Activated CD8-positive, alpha-beta T cell treated with anti-CD3 and anti-CD28 coated beads, Interleukin-2, amount 10 ng/mL, durations not matched to agents 7 days and 5 days (primary cell): ENCODE measurements around the gene BLM. TPM values are rescaled to one million over a fixed set of nuclear protein-coding genes. Genes with fewer than 3 reads are reported as not detected.

ENCODE experiments used
- ATAC-seq: fragments of 150-1000 bp; cut with Tn5 transposase; one replicate; pipeline ENCODE4 v1.10.0; 2021; ENCODE audit warnings: moderate library complexity
- CTCF ChIA-PET: fragments of 350-600 bp; sonication (Branson Sonifier 250); formaldehyde crosslinking; loops from one replicate; lab custom pipeline; 2021; ENCODE audit warnings: antibody characterized with exemption; lab: Charles Lee
- POLR2A ChIA-PET: fragments of 350-600 bp; sonication (Branson Sonifier 250); formaldehyde crosslinking; loops from one replicate; lab custom pipeline; 2021; ENCODE audit warnings: antibody characterized with exemption; lab: Charles Lee
- DNase-seq: peaks from one replicate; pipeline ENCODE4 v3.0.0-alpha.2; 2020
- H3K27ac Mint-ChIP-seq: one replicate; pipeline ENCODE4 v1.8.0; 2021; ENCODE audit warnings: mild to moderate bottlenecking, mixed read lengths
- H3K27me3 Mint-ChIP-seq: one replicate; pipeline ENCODE4 v1.8.0; 2021; ENCODE audit warnings: low read depth, mixed read lengths
- H3K36me3 Mint-ChIP-seq: one replicate; pipeline ENCODE4 v1.8.0; 2021; ENCODE audit warnings: low read depth, mixed read lengths
- H3K4me1 Mint-ChIP-seq: one replicate; pipeline ENCODE4 v1.8.0; 2021; ENCODE audit warnings: low read depth, mixed read lengths
- H3K4me3 Mint-ChIP-seq: one replicate; pipeline ENCODE4 v1.8.0; 2021; ENCODE audit warnings: mild to moderate bottlenecking, mixed read lengths
- H3K9me3 Mint-ChIP-seq: one replicate; pipeline ENCODE4 v1.8.0; 2022; ENCODE audit warnings: mixed read lengths; ENCODE audit not compliant: insufficient read depth
- total RNA-seq, 2 experiments: library from RNA; stranded (reverse); gene quantifications; one replicate each; pipeline ENCODE4 v1.2.3, GENCODE V29; 2021

The BLM gene
- total RNA-seq, 2 experiments from 2014 or later, result 52.3 to 57.4 TPM

DNA sequence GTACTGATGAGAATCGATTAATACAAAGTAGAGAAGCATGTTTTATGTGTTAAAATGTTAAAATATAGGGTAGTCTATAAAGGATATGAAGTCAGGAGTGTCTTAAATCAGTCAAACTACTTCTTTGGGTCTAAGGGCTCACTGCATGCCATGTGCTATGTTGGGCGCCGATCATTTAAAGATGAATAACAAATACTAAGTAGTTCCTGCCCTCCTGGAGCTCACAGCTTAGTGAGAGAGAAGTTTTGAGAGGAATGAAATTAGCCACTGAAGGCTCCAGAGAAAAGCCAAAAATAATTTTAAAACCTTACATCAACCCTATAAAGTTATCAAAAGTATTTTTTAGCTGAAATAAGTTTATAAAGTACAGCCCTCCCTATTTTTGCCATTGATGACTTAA is 44.5 kb downstream of the BLM start:
- Mint-ChIP-seq H3K4me3 (no peak overlapping the region), H3K4me1 (peaks cover 5% of the 10 kb centered on the region), H3K27me3 (no peaks in the 10 kb centered on the region), H3K36me3 (peaks cover 62% of the 10 kb centered on the region), H3K9me3 (no peaks in the 10 kb centered on the region), H3K27ac (no peak overlapping the region)
- ATAC-seq (no peak), DNase-seq (no peak)
- ChIA-PET POLR2A (interaction anchor here (1.2 kb wide), 1 partner anchor 114 kb away, joined by 3 read pairs; no protein-coding TSS in a partner anchor), CTCF (interaction anchor here (1.1 kb wide), 2 partner anchors 124 to 140 kb away, joined by 3 read pairs; no protein-coding TSS in a partner anchor)

DNA sequence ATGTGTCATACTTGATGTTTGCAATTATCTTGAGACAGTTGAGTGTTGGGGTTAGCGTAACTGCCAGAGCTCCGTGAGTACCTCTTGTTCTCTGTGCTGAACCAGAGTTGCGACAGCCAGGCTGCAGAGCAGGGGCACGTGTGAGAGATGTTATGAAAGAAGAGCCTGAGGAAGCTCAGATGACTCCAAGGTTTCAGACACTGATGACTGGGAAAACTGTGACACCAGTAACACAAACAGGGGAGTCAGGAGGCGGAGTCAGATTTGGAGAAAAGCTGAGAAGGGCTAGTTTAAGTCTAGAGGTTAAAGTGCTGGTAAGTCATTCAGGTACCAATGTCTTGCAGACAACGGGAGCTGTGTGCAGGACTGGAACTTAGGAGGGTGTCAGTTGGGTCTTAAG is 45.0 kb downstream of the BLM start:
- no peak overlapping the region for H3K27ac Mint-ChIP-seq
- POLR2A ChIA-PET, result interaction anchor here (1.2 kb wide), 1 partner anchor 114 kb away, joined by 3 read pairs; no protein-coding TSS in a partner anchor

DNA sequence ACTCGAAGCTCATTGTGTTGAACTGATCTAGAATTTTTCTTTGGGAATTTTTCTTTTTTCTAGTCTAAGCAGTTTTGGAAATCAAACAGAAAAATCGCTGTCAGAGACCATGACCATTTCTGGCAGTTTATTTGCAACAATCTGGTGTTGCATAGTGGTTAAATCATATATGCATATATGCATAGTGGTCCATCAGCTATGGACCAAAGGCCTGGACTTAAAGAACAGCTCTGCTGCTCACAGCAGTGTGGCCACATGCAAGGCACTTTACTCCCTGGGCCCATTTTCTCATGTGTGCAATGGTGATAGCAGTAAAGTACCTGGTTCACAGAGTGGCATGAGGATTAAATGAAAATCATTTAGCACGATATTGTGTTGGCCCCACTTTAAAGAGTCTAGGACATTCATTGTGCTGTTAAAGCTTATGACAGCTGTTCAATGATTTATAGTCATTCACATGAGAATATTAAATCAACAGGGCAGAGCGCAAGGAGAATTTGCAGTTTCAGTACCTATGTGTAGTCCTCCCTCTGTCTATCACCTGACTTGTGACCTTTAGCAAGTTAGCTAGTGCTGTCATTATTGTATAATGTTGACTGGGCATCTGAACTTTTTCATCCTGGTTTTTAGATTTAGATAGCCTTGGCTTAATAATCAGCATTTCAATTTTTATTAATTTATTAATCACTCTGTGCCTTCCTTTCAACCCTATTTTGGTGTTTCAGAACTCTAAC is 46.4 kb downstream of the BLM start:
- H3K4me1 Mint-ChIP-seq, result peaks cover 5% of the 10 kb centered on the region
- ChIA-PET POLR2A (interaction anchor here (0.9 kb wide), 1 partner anchor 11 kb away, joined by 6 read pairs; no protein-coding TSS in a partner anchor), CTCF (interaction anchor here (2.0 kb wide), 1 partner anchor 123 kb away, joined by 6 read pairs; no protein-coding TSS in a partner anchor)
- H3K27ac Mint-ChIP-seq, result no peak overlapping the region
- H3K4me3 Mint-ChIP-seq, result no peak overlapping the region
- ATAC-seq (no peak), DNase-seq (no peak)
- H3K9me3 Mint-ChIP-seq, result no peaks in the 10 kb centered on the region
- no peaks in the 10 kb centered on the region for H3K27me3 Mint-ChIP-seq
- H3K36me3 Mint-ChIP-seq, result peaks cover 60% of the 10 kb centered on the region

More for the DNA sequence above, 45.0 kb downstream of the BLM start:
- Mint-ChIP-seq H3K4me1 (peaks cover 5% of the 10 kb centered on the region), H3K4me3 (no peak overlapping the region), H3K27me3 (no peaks in the 10 kb centered on the region), H3K36me3 (peaks cover 59% of the 10 kb centered on the region), H3K9me3 (no peaks in the 10 kb centered on the region)
- CTCF ChIA-PET, result interaction anchor here (1.1 to 2.0 kb wide), 2 partner anchors 124 to 139 kb away, joined by 3 to 6 read pairs; no protein-coding TSS in a partner anchor
- no peak for DNase-seq
- ATAC-seq, result no peak

DNA sequence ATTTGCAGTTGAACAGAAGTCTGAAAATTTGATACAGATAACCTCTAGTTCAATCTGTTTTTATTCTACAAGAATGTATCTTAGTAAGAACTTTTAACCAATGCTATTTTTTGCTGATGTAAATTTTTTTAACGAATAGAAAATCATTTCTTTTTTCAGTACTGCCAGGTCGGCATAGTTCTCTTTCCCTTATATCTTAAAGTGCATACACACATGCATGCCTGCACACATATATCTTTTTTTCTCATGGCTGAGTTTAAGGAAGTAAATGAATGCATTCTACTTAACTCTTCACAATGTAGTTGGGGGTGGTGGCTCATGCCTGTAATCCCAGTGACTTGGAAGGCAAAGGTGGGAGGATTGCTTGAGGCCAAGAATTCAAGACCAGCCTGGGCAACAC is 48.4 kb downstream of the BLM start:
- Mint-ChIP-seq H3K4me3 (no peak overlapping the region), H3K27me3 (no peaks in the 10 kb centered on the region), H3K27ac (no peak overlapping the region), H3K36me3 (peaks cover 63% of the 10 kb centered on the region), H3K4me1 (peaks cover 5% of the 10 kb centered on the region), H3K9me3 (no peaks in the 10 kb centered on the region)
- POLR2A ChIA-PET, result no interaction called here
- ATAC-seq (no peak), DNase-seq (no peak)
- CTCF ChIA-PET, result interaction anchor here (1.0 to 1.1 kb wide), 2 partner anchors 118 to 121 kb away, joined by 3 to 5 read pairs; no protein-coding TSS in a partner anchor

DNA sequence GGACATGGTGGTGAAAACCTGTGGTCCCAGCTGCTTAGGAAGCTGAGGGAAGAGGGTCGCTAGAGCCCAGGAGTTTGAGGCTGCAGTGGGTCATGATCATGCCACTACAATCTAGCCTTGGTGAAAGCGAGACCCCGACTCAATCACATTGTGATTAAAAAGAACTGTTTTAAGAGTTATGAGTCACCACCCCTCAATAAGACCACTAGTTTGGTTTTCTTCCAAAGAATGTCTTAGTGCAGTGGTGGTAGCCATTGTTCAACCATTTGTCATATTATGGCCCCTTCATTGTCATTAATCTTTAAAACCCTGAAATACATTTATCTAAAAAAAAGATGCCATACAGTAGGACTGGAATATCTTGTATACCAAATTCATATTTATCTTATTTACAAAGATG is 48.8 kb downstream of the BLM start:
- ATAC-seq (no peak), DNase-seq (no peak)
- H3K4me3 Mint-ChIP-seq, result no peak overlapping the region
- H3K27ac Mint-ChIP-seq, result no peak overlapping the region
- H3K27me3 Mint-ChIP-seq, result no peaks in the 10 kb centered on the region
- no peaks in the 10 kb centered on the region for H3K9me3 Mint-ChIP-seq
- H3K36me3 Mint-ChIP-seq, result peaks cover 63% of the 10 kb centered on the region
- CTCF ChIA-PET, result no interaction called here
- POLR2A ChIA-PET, result no interaction called here
- H3K4me1 Mint-ChIP-seq, result peaks cover 5% of the 10 kb centered on the region

DNA sequence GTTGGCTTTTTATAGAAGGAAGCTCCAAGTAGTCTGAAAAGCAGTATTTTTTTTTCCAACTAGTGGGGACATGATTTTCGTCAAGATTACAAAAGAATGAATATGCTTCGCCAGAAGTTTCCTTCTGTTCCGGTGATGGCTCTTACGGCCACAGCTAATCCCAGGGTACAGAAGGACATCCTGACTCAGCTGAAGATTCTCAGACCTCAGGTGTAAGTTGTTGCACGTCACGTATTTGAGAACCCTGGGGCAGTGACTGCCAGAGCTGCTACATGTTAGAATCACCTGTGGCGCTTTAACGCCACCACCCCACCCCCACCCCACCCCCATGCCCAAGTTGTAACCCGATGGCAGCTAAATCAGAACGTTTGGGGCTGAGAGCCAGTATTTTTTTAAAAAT is 52.2 kb downstream of the BLM start:
- Mint-ChIP-seq H3K4me1 (peaks cover 10% of the 10 kb centered on the region), H3K27ac (no peak overlapping the region), H3K9me3 (no peaks in the 10 kb centered on the region), H3K4me3 (no peak overlapping the region), H3K27me3 (no peaks in the 10 kb centered on the region), H3K36me3 (peaks cover 50% of the 10 kb centered on the region)
- ChIA-PET CTCF (interaction anchor here (1.6 kb wide), 1 partner anchor 117 kb away, joined by 9 read pairs; no protein-coding TSS in a partner anchor), POLR2A (no interaction called here)
- DNase-seq (no peak), ATAC-seq (no peak)

DNA sequence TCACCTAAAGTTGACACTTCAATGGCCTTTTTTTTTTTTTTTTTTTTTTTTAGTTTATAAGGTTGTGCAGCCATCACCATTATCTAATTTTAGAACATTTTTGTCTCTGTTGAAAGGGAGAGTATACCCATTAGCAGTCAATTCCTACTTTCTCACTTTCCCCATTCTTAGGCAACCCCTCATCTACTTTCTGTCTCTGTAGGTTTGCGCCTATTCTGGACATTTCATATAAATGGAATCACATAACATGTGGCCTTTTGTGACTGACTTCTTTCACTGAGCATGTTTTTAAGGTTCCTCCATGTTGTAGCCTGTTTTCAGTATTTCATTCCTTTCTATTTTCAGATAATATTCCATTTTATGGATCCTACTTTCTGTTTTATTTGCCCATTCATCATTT is 56.3 kb downstream of the BLM start:
- CTCF ChIA-PET, result interaction anchor here (1.4 to 2.1 kb wide), 2 partner anchors 113 to 159 kb away, joined by 4 to 5 read pairs; partner anchors contain the start of gene HDDC3
- H3K27me3 Mint-ChIP-seq, result no peaks in the 10 kb centered on the region
- ATAC-seq, result no peak

DNA sequence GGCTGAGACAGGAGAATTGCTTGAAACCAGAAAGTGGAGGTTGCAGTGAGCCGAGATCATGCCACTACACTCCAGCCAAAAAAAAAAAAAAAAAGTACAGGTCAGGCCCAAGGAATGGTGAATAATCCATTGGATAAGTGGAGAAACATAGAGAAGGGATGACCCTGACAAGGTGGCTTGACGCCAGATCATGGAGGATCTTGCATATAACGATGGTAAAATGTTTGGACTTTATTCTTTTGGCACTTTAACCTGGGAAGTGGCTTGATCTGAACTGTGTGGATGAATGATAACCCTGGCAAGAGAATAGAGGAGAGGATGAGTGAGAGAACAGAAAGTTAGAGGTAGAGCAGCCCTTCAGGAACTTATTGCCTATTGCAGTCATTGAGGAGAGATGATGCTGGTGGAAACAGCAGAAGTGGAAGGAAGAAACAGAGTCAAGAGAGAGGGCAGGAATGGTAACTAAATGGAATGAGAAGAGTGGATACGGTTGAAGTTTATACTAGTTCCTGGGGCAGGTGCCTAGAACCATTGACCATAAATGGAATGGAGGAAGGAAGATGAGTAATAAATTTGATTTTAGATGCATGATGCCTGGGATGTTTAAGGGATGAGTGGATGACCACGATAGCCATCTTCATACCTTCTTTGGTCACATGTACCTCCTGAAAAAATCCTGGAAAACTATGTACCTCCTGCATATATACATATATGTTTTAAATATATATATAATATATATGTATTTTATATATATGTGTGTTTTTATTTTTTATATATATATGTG is 57.8 kb downstream of the BLM start:
- ATAC-seq, result no peak
- H3K4me1 Mint-ChIP-seq, result peaks cover 14% of the 10 kb centered on the region
- CTCF ChIA-PET, result interaction anchor here (2.1 kb wide), 1 partner anchor 111 kb away, joined by 5 read pairs; no protein-coding TSS in a partner anchor

More for the DNA sequence above, 56.3 kb downstream of the BLM start:
- no peak for DNase-seq
- POLR2A ChIA-PET, result no interaction called here
- H3K4me3 Mint-ChIP-seq, result no peak overlapping the region
- H3K36me3 Mint-ChIP-seq, result peaks cover 53% of the 10 kb centered on the region
- no peak overlapping the region for H3K27ac Mint-ChIP-seq
- H3K4me1 Mint-ChIP-seq, result peaks cover 9% of the 10 kb centered on the region
- H3K9me3 Mint-ChIP-seq, result no peaks in the 10 kb centered on the region

DNA sequence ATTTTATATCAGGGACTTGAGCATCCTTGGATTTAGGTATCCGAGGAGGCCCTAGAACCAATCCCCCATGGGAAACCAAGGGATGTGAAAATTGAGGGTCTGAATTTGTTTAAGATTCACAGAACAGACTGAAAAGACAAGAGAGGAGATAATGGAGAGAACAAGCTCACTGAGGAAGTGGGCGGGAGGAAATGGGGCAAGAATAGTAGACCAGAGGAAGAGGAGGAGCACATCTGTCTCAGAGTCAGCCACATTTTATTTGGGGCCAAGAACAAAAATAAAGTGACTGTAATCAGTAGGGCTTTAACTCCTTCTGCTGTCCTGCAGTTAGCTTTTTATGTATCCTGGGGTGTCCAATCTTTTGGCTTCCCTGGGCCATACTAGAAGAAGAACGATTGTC is 63.8 kb downstream of the BLM start:
- ChIA-PET CTCF (interaction anchor here (1.0 to 2.8 kb wide), 4 partner anchors 9 to 133 kb away, joined by 3 to 15 read pairs (median 3); no protein-coding TSS in a partner anchor), POLR2A (interaction anchor here (0.7 to 1.5 kb wide), 6 partner anchors 10 to 186 kb away, joined by 3 to 4 read pairs (median 3); partner anchors contain the start of gene HDDC3)
- Mint-ChIP-seq H3K4me3 (peak overlapping the region; percentile 66), H3K27me3 (no peaks in the 10 kb centered on the region), H3K4me1 (peaks cover 37% of the 10 kb centered on the region), H3K27ac (peak overlapping the region; percentile 92), H3K36me3 (peaks cover 65% of the 10 kb centered on the region), H3K9me3 (no peaks in the 10 kb centered on the region)
- DNase-seq (peak; percentile 68), ATAC-seq (peak; percentile 96)

More for the DNA sequence above, 57.8 kb downstream of the BLM start:
- no peak for DNase-seq
- Mint-ChIP-seq H3K27ac (peak overlapping the region; percentile 13), H3K27me3 (no peaks in the 10 kb centered on the region), H3K36me3 (peaks cover 56% of the 10 kb centered on the region), H3K4me3 (no peak overlapping the region), H3K9me3 (no peaks in the 10 kb centered on the region)
- POLR2A ChIA-PET, result no interaction called here

DNA sequence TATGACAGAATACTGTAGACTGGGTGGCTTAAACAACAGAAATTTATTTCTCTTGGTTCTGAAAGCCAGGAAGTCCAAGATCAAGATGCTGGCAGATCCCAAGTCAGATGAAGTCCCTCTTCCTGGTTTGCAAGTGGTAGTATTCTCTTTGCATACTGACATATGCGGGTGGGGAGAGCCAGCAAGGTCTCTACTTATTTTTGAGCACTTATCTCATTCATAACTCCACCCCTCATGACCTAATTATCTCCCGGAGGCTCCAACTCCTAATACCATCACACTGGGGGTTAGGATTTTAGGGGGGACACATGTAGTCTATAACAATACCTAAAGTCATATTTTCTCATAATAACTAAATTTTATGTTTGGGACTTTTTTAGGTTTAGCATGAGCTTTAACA is 65.3 kb downstream of the BLM start:
- Mint-ChIP-seq H3K9me3 (no peaks in the 10 kb centered on the region), H3K27ac (peak overlapping the region; percentile 65), H3K4me3 (no peak overlapping the region), H3K27me3 (no peaks in the 10 kb centered on the region), H3K36me3 (peaks cover 69% of the 10 kb centered on the region), H3K4me1 (peaks cover 37% of the 10 kb centered on the region)
- no peak for DNase-seq
- CTCF ChIA-PET, result interaction anchor here (1.0 to 2.8 kb wide), 4 partner anchors 9 to 107 kb away, joined by 3 to 15 read pairs (median 5); no protein-coding TSS in a partner anchor
- ATAC-seq, result no peak
- POLR2A ChIA-PET, result no interaction called here

DNA sequence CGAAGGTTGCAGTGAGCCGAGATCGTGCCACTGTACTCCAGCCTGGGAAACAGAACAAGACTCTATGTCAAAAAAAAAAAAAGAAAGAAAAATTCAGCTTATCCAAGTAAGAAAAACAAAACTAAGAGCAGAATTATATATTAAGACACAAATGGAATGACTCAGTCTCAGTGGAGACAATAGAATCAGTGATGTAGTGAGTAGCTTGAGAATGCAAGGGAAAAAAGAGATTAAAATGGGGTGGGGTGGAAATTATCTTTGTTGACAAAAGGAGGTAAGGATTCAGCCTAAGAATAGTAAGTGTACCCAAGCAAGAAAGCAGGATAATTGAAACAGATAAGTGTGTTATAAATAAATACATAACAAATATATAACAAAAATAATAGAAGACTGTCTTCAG is 70.7 kb downstream of the BLM start:
- POLR2A ChIA-PET, result no interaction called here
- Mint-ChIP-seq H3K4me3 (no peak overlapping the region), H3K4me1 (peaks cover 9% of the 10 kb centered on the region), H3K27me3 (no peaks in the 10 kb centered on the region), H3K9me3 (no peaks in the 10 kb centered on the region), H3K36me3 (peaks cover 62% of the 10 kb centered on the region), H3K27ac (no peak overlapping the region)
- no peak for DNase-seq
- CTCF ChIA-PET, result interaction anchor here (1.5 kb wide), 1 partner anchor 98 kb away, joined by 5 read pairs; no protein-coding TSS in a partner anchor
- no peak for ATAC-seq
